Measurements from ENCODE around the gene JMJD8.

JMJD8 gene

DNA sequence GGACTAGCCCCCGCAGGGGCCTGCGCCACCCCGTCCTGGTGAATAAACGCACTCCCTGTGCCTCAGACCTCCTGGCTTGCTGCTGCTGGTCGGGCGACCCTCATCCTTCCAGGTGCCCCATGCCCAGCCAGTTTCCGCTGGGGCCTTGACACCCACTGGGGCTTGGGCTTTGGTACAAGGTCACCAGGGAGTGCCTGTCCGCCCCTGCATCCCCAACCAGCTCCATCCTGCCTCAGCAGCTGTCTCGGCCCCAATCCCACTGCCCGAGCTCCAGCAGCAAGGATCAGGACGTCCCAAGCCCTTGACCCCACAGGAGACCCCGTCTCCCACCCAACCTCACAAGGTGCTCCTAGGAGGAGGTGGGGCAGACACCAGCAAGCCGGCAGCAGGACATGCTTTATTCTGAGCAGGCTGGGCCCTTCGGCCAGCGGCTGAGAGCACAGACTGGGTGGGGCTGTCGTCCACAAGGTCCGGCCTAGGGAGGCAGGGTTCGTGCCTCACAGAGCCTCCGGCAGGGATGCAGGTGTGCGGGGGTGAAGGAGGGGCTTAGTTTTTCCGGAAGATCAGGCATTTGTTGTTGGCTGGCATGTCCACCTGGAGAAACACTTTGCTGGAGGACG, 50.0 kb downstream of the JMJD8 start:
- Histone ChIP-seq H2AFZ (ENCODE audit: low read depth) (no peak overlapping the region), H4K20me1 (ENCODE audit: insufficient read depth) (no peaks in the 10 kb centered on the region), H3K36me3 (ENCODE audit: insufficient read depth) (no peaks in the 10 kb centered on the region; the same call in 1 of the 2 replicates), H3K27me3 (ENCODE audit: insufficient read depth, low read depth) (no peaks in the 10 kb centered on the region), H3K4me1 (ENCODE audit: low read depth, poor library complexity, severe bottlenecking) (peaks cover 9% of the 10 kb centered on the region), H3K9ac (no peak overlapping the region), H3K79me2 (ENCODE audit: insufficient read depth, low read depth) (peaks cover 12% of the 10 kb centered on the region; the same call in 1 of the 2 replicates), H3K4me2 (no peak overlapping the region), H3K27ac (no peak overlapping the region), H3K4me3 (IDR thresholded peaks at IDR 0.05; ENCODE audit: insufficient read depth, low read depth, low read length) (no peak overlapping the region)
- TF ChIP-seq CTCF (conservative IDR thresholded peaks at IDR 0.05; ENCODE audit: low read depth, low read length) = no peak

DNA sequence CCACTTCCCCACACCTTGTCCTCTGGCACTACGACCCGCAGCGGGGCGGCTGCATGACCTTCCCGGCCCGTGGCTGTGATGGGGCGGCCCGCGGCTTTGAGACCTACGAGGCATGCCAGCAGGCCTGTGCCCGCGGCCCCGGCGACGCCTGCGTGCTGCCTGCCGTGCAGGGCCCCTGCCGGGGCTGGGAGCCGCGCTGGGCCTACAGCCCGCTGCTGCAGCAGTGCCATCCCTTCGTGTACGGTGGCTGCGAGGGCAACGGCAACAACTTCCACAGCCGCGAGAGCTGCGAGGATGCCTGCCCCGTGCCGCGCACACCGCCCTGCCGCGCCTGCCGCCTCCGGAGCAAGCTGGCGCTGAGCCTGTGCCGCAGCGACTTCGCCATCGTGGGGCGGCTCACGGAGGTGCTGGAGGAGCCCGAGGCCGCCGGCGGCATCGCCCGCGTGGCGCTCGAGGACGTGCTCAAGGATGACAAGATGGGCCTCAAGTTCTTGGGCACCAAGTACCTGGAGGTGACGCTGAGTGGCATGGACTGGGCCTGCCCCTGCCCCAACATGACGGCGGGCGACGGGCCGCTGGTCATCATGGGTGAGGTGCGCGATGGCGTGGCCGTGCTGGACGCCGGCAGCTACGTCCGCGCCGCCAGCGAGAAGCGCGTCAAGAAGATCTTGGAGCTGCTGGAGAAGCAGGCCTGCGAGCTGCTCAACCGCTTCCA, 50.6 kb downstream of the JMJD8 start:
- no peak overlapping the region for H3K27ac ChIP-seq
- no peaks in the 10 kb centered on the region for H3K27me3 ChIP-seq (ENCODE audit: insufficient read depth, low read depth)
- H3K79me2 ChIP-seq (ENCODE audit: insufficient read depth, low read depth) = peaks cover 12% of the 10 kb centered on the region; the same call in 1 of the 2 replicates
- H3K4me3 ChIP-seq (IDR thresholded peaks at IDR 0.05; ENCODE audit: insufficient read depth, low read depth, low read length) = no peak overlapping the region
- no peaks in the 10 kb centered on the region; the same call in 1 of the 2 replicates for H3K36me3 ChIP-seq (ENCODE audit: insufficient read depth)
- peaks cover 6% of the 10 kb centered on the region for H3K4me1 ChIP-seq (ENCODE audit: low read depth, poor library complexity, severe bottlenecking)
- no peak overlapping the region for H2AFZ ChIP-seq (ENCODE audit: low read depth)
- no peak overlapping the region for H3K9ac ChIP-seq
- H4K20me1 ChIP-seq (ENCODE audit: insufficient read depth) = no peaks in the 10 kb centered on the region
- no peak overlapping the region for H3K4me2 ChIP-seq
- TF ChIP-seq CTCF (conservative IDR thresholded peaks at IDR 0.05; ENCODE audit: low read depth, low read length) = no peak

DNA sequence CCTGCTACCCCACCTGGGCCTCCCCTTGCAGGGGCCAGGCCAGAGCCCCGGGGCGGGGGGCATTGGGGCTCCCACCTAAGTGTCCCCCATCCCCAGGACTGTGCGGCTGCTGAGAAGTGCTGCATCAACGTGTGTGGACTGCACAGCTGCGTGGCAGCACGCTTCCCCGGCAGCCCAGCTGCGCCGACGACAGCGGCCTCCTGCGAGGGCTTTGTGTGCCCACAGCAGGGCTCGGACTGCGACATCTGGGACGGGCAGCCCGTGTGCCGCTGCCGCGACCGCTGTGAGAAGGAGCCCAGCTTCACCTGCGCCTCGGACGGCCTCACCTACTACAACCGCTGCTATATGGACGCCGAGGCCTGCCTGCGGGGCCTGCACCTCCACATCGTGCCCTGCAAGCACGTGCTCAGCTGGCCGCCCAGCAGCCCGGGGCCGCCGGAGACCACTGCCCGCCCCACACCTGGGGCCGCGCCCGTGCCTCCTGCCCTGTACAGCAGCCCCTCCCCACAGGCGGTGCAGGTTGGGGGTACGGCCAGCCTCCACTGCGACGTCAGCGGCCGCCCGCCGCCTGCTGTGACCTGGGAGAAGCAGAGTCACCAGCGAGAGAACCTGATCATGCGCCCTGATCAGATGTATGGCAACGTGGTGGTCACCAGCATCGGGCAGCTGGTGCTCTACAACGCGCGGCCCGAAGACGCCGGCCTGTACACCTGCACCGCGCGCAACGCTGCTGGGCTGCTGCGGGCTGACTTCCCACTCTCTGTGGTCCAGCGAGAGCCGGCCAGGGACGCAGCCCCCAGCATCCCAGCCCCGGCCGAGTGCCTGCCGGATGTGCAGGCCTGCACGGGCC, 51.4 kb downstream of the JMJD8 start:
- Histone ChIP-seq H2AFZ (ENCODE audit: low read depth) (no peak overlapping the region), H4K20me1 (ENCODE audit: insufficient read depth) (no peaks in the 10 kb centered on the region), H3K79me2 (ENCODE audit: insufficient read depth, low read depth) (peaks cover 12% of the 10 kb centered on the region; the same call in 1 of the 2 replicates), H3K36me3 (ENCODE audit: insufficient read depth) (no peaks in the 10 kb centered on the region; the same call in 1 of the 2 replicates), H3K4me1 (ENCODE audit: low read depth, poor library complexity, severe bottlenecking) (peaks cover 6% of the 10 kb centered on the region), H3K27me3 (ENCODE audit: insufficient read depth, low read depth) (no peaks in the 10 kb centered on the region), H3K4me2 (no peak overlapping the region), H3K4me3 (IDR thresholded peaks at IDR 0.05; ENCODE audit: insufficient read depth, low read depth, low read length) (no peak overlapping the region), H3K9ac (no peak overlapping the region), H3K27ac (no peak overlapping the region)
- no peak for TF ChIP-seq CTCF (conservative IDR thresholded peaks at IDR 0.05; ENCODE audit: low read depth, low read length)

DNA sequence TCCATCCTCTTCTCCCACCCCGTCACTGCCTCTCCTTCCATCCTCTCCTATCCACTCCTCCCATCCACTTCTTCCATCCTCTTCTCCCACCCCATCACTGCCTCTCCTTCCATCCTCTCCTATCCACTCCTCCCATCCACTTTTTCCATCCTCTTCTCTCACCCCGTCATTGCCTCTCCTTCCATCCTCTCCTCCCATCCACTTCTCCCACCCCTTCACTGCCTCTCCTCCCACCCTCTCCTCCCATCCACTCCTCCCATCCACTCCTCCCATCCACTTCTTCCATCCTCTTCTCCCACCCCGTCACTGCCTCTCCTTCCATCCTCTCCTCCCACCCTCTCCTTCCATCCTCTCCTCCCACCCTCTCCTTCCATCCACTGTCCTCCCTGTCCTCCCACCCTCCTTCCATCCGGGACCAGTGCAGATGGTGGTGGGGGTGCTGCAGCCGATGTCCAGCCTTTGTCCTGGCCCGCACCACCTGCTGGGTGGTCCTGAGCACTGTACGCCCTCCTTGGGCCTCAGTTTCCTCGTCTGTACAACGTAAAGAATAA, 52.3 kb downstream of the JMJD8 start:
- no peaks in the 10 kb centered on the region; the same call in 1 of the 2 replicates for H3K36me3 ChIP-seq (ENCODE audit: insufficient read depth)
- H3K9ac ChIP-seq = no peak overlapping the region
- no peak overlapping the region for H3K4me3 ChIP-seq (IDR thresholded peaks at IDR 0.05; ENCODE audit: insufficient read depth, low read depth, low read length)
- TF ChIP-seq CTCF (conservative IDR thresholded peaks at IDR 0.05; ENCODE audit: low read depth, low read length) = no peak
- no peak overlapping the region for H3K4me2 ChIP-seq
- H2AFZ ChIP-seq (ENCODE audit: low read depth) = no peak overlapping the region
- peaks cover 3% of the 10 kb centered on the region for H3K4me1 ChIP-seq (ENCODE audit: low read depth, poor library complexity, severe bottlenecking)
- H3K27me3 ChIP-seq (ENCODE audit: insufficient read depth, low read depth) = no peaks in the 10 kb centered on the region
- H3K27ac ChIP-seq = no peak overlapping the region
- no peaks in the 10 kb centered on the region for H4K20me1 ChIP-seq (ENCODE audit: insufficient read depth)
- peaks cover 12% of the 10 kb centered on the region; the same call in 1 of the 2 replicates for H3K79me2 ChIP-seq (ENCODE audit: insufficient read depth, low read depth)
